ENCODE measurements around the gene ATOH8.

Gene ATOH8

DNA sequence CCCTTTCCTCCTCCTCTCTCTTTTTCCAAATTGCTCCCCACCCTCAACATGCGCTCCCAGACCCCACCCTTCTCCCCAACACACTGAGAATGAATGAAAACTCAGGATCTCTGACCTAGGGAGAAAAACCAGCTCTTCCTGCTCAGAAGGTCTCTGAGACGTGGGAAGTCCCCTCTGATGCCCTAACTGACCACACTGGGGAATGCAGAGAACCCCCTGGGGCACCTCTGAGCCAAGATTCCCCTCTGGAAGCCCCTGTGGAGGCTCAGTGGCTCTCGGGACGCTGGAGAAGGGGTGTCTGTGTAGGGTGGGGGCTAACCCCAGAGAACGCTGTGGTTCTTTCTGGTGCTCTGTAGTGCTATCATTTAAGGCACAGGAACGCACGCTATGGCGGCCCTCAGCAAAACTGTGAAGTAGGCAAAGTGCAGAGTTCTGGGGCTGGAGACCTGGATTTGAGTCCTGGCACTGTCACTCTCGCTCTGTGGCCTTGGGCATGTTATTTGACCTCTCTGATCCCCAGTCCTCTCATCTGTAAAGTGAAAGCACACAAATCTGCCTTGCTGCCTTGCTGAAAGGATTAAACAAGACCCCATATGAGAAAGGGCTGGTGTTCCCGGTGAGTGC lies 17.1 kb downstream of the ATOH8 start:
- no peak for DNase-seq (ENCODE audit: low spot score)

GRCh38 chr2:85771486-85771885 lies 17.7 kb downstream of the ATOH8 start:
- no peak for DNase-seq (ENCODE audit: low spot score)

DNA sequence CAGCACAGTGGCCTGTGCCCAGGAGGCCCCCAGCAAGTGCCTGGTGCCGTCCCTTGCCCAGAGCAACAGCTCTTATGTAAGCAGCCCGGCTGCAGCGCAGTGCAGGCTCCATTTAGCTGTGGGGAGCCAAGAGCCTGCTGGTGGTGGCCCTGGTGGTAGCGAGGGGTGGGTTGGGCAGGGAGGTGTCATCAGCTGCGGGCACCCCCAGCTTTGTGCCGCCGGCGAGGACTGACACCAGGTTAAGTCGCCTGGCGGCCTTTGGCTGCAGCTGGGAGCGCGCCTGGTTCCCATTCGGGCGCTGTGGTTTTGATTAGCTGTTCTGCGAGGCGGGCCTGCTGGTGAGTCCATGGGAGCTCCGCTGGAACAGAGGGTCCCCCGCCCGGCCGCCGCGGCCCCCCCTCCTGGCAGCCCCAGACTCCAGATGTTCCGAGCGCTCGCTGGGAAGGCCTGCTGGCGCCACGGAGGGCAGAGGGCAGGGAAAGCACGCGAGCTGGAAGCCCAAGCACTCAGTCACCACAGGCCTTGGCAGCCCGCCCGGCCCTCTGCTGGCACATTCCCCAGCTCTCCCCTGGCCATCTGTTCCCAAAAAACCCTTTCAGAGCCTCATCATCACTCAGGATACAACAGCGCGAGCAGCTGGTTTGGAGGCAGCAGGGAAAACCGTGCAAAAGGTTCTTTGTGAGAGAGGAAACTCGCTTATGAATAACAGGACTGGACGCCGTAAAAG lies 18.4 kb downstream of the ATOH8 start:
- peak; percentile 95 for DNase-seq (ENCODE audit: low spot score)

- no peak for DNase-seq (ENCODE audit: low spot score)
Observed at GRCh38 chr2:85772841-85773491, 19.2 kb downstream of the ATOH8 start.

- no peak for DNase-seq (ENCODE audit: low spot score)
Observed at GRCh38 chr2:85773692-85774091, 19.9 kb downstream of the ATOH8 start.

DNA sequence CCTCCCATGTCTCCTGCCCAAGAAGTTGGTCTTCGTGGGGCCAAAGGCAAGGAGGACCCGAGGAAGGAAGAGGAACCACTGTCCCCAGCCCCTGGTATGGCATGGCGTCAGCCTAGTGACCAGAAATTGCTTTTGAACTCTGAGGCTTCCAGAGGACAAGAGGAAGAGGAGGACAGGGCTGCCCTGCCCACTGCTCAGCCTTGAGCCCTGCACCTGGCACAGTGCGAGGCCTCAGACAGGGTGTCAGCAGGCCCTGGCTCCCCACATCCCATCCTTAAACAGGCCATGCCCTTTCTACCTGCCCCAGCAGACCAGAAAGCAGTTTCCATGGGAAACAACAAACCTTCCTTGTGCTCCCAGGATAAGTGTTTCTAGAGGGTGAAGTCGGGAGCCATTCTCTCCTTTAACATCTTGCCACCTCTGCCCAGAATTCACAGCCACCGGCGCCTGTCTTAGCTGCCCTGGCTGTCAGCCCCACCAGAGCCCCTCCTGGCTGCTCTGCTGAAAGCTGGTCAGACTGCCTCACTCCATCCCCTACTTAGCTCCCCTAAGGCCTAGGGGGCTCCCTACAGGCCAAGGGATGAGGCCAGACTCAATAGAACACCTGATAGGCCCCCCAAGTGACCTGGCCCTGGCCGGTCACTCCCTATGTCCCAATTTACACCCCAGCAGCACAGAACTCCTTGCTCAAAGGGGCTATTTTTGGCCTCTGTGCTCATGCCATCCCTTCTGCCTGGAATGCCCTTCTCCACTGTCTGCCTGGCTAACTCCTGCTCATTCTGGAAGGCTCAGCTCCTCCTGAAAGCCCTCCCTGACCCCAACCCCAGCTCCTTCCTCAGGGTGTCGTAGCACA lies 20.6 kb downstream of the ATOH8 start:
- DNase-seq (ENCODE audit: low spot score): peak; percentile 41

DNA sequence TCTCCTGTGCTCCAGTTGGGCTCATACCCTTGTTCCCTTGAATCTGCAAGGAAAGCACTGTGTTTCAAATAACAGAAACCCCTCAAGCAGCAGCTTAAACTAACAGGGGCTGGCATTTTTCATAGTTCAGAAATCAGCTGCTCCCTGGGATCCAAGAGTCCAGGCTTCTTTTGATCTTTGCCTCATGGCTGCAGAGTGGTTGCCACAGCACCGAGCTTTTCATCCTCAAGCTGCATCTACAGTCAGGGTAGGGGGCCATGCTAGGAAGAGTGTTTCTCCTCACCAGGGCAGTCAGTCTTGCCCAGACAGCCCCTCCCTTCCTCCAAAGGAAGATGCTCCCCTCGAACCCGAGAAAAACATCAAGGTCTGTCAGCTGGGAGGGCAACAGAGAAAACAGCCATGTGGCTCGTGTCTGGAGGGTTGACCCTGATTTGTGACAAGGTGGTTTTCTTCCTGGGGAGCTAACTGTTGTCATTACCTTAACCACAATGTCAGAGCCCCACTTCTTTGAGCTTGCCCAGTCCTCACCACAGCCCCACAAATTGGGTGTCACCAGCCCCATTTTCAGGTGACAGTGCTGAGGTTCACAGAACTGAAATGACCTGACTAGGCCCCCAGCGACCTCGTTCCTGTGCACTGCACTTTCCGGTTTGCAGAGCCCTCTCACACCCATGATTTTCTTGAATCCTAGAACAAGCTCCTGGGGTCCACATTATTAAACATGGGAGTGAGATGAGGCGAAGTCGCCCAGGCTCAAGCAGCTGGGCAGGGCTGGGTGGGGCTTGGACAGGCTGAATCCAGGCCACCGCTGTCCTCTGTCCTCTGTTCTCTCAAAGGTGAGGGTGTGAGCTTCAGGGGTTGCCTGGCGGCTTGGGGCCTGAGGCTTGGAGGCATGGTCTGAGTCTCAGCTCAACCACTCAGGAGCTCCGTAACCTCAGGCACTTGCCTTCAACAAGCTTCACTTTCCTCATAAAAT lies 21.9 kb downstream of the ATOH8 start:
- DNase-seq (ENCODE audit: low spot score): no peak

DNA sequence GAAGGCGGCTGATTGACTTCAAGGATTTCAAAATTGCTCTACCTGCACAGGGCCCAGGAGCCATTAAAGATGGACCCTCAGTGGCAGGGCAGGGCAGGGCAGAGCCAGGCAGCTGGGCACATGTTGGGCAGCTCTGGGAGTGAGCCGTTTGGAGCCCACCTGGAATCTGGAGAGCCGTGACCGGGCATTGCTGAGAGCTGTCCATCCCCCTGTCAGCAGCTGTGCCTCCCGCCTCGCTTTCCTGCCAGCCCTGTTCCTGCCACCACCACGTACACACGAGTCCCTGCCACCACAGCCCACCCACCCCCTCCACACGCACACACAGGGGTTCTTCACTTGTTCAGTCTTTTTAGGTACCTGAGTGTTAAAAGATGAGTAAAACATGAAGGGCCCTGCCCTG lies 22.9 kb downstream of the ATOH8 start:
- DNase-seq (ENCODE audit: low spot score): no peak

DNA sequence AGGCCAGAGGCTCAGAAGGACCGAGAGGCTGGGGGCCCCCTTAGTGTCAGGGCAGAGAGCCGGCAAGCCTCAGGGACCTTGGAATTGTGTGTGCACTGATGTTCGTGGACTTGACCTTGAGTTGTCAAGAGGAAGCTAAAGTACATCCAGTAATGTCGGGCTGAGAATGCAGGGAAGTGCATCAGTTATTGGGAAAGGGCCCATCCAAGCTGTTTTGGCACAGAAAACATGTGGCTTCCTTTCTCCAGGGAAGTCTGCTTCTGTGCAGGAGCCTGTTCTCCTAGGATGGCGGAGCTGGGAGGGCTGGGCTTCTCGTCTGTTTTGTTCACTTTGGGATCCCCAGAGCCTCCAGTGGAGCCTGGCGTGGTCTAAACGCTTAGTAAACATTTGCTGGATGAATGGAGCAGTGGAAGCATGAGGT lies 23.7 kb downstream of the ATOH8 start:
- DNase-seq (ENCODE audit: low spot score): no peak

DNA sequence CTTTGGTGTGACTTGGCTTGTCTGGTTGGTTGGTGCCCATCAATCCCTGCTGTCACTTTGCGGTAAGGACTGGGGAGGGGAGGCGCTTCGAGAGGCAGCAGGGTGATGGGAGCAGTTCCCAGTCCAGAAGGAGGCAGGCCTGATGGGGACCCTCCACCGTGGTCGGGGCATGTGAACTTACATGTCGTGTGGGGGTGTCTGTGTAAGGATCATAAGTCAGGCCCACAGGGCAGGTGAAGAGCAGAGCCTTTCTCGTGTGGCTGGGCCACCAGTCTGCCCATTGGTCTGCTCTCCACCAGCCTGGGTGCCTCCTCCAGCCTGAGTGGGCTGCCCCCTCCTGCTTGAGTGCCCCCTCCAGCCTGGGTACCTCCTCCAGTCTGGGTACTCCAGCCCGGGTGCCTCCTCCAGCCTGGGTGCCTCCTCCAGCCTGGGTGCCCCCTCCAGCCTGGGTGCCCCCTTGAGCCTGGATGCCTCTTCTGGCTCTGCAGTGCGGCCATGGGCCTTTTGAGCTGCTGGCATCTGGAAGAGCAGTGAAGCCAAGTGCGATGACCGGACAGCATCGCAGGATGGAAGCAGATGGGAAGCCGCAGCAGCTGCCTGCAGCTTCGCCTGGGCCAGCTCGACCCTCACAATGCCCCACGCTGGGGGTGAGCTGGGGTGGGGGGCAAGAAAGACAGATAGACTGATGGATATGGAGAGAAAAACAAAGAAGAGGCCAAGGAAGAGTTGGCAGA lies 25.0 kb downstream of the ATOH8 start:
- no peak for DNase-seq (ENCODE audit: low spot score)

DNA sequence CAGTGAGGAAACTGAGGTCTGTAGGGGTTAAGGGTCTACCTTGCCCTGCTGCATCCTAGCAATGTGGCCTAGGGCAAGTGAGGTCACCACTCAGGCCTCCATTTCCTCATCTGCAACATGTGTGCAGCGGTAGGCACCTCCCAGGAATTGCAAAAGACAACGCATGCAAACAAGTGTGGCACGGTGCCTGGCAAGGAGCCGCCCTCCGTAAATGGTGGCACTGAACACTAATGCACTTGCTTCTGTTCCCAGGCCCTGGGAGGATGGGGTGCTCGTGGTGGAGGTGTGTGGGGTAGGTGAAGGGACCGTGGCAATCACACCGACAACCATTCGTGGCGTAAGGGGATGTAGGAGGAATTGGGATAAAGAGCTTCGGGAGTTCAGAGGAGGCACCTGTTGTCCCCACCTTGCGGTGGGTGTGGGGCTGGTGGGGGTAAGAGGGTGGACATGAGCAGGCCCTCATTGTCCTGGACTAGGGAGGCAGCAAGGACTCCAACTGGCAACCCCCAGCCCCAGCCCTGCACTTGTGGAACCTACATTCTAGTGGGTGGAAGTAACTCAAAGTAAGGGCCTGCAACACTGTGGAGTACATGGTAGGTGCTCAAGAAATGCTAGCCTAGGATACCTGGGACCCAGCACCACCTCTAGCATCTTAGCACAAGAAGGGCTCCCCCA lies 26.0 kb downstream of the ATOH8 start:
- no peak for DNase-seq (ENCODE audit: low spot score)

DNA sequence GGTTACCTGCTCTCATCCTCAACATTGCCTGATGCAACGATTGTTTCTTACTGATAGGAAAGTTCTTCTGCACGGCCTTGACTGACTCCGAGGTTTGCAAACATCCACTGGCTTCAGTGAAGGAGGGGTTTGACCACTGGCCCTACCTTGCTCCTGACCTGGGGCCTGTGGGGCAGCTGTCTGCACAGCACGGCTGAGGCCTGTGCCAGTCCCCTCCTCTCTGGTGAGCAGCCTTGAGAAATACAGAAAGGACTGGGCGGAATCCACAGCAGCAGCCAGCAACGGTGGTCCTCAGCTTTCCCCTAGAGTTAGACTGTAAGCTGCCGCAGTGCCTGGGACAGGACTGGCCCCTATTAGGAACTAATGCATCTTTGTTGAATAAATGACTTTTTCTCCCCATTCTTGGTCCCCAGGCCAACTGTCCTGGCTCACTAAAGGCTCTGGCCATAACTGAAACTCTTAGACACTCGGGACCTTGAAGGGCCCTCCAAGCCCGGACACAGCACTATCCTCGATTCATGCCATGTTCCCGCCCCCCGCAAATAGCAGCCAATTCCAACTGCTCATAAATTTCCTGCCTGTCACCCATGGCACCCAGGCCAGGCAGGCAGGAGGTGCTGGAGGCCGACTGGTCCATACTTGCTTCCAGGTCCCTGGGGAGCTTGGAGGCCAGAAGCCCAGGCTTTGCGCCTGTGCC lies 26.7 kb downstream of the ATOH8 start:
- no peak for DNase-seq (ENCODE audit: low spot score)

- no peak for DNase-seq (ENCODE audit: low spot score)
Observed at GRCh38 chr2:85781013-85781332, 27.2 kb downstream of the ATOH8 start.

- DNase-seq (ENCODE audit: low spot score): no peak
Observed at GRCh38 chr2:85783796-85784195, 30.0 kb downstream of the ATOH8 start.

GRCh38 chr2:85784474-85784986 lies 30.7 kb downstream of the ATOH8 start:
- DNase-seq (ENCODE audit: low spot score): no peak

GRCh38 chr2:85785027-85785822 lies 31.4 kb downstream of the ATOH8 start:
- no peak for DNase-seq (ENCODE audit: low spot score)

GRCh38 chr2:85785871-85786270 lies 32.1 kb downstream of the ATOH8 start:
- no peak for DNase-seq (ENCODE audit: low spot score)

DNA sequence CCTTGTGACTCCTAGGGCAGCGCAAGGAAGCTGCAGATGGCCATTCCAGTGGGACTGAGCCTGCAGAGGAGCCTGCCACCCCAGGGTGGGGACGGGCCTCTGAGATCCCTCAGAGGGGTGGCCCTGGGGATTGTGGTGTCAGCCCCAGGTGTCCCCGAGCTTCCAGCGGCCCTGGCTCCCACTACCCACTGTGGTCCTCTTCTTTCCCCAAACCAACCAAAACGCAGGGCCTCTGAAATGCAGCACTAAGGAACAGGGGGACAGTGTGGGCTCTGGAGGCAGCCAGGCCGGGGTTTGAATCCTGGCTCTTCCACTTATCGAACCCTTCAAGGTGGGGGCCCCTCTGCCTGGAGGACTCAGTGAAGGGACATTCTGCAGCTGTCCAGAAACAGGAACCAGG lies 32.7 kb downstream of the ATOH8 start:
- DNase-seq (ENCODE audit: low spot score): no peak
